GM19035 (cell line): ENCODE data around the gene CBFA2T3.
"Not testable (repeated sequence)": the region's sequence is repeated elsewhere in the genome, so short reads cannot be mapped to it uniquely, and the experiment has no call there.

Experiments used
- ATAC-seq: cut with Tn5 transposase; IDR thresholded peaks from one replicate; pipeline ENCODE4 v1.9.1; 2021; ENCODE audit not compliant: unreplicated experiment

The CBFA2T3 gene

DNA sequence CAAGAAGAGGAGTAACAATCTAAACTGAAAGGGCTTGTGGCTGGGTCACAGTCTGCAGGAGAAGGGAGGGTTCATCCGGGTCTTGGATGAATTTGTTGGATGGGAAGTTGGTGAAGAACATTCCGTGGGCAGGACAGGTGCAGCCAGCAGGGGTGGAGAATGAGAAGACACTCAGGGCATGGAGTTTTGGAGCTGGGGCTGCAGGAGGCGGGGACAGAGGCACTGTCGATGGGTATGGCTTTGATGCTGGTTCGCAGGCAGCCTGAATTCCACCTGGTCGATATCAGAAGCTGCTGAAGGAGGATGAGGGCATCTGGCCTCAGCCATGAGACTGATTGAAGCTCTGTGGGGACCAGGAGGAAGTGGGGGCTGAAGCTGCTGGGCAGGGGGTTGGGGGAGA lies 36.1 kb upstream of the CBFA2T3 start:
- ATAC-seq, result no peak

DNA sequence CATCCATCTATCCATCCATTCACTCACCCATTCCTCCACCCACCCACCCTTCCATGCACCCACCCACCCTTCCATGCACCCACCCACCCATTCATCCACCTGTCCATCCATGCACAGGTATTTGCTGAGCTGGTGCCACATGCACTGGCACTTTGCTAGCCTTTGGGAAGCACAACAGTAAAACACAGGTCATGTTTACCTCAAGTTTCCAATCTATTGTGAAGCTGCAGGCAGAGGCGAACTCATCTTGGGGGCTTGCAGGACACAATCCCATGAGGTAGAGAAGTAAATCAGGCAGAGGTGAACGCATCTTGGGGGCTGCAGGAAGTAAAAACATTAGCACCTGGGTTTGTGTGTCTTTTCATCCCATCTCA lies 35.6 kb upstream of the CBFA2T3 start:
- ATAC-seq, result no peak

DNA sequence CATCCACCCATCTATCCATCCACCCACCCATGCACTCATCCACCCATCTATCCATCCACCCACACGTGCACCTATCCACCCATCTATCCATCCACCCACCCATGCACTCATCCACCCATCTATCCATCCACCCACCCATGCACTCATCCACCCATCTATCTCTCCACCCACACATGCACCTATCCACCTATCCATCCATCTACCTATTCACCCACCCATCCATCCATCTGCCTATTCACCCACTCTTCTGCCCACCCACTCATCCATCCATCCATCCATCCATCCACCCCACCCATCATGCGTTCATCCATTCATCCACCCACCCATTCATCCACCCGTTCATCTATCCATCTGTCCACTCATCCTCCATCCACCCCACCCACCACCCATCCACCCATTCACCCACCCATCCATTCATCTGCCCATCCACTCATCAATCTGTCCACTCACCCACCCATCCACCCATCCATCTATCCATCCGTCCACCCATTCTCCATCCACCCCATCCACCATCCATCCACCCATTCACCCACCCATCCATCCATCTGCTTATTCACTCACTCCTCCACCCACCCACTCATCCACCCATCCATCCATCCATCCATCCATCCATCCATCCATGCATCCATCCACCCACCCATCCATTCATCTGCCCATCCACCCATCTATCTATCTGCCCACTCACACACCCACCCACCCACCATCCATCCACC lies 35.1 kb upstream of the CBFA2T3 start:
- ATAC-seq, result no peak

DNA sequence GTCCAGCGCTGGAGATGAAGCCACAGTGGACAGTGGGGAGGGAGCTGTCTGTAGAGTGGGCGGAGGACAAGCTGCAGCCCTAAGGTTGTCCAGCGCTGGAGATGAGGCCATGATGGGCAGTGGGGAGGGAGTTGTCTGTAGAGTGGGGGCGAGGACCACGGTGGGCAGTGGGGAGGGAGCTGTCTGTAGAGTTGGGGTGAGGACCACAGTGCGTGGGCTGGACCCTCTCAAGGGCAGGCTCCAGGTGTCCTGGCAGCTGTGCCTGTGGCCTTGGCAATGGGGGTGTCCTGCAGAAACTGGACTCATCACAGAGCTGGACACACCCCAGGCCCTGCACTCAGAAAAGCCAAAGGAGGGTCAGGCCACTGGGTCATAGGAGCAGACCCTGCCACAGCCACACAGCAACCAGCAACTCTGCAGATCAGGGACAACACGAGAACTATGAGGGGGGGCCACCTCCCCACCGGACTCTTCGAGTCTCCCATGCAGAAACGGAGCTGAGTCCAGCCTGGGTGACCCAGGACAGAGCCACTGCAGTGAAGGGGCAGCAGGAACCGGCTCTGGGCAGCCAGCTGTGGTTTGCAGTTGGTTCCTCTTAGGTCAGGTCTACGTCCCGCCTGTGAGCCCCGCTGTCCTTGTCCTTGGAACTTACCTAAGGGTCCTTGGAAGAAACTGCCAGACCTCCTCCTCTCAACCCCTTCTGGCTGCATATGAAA lies 33.4 kb upstream of the CBFA2T3 start:
- no peak for ATAC-seq

DNA sequence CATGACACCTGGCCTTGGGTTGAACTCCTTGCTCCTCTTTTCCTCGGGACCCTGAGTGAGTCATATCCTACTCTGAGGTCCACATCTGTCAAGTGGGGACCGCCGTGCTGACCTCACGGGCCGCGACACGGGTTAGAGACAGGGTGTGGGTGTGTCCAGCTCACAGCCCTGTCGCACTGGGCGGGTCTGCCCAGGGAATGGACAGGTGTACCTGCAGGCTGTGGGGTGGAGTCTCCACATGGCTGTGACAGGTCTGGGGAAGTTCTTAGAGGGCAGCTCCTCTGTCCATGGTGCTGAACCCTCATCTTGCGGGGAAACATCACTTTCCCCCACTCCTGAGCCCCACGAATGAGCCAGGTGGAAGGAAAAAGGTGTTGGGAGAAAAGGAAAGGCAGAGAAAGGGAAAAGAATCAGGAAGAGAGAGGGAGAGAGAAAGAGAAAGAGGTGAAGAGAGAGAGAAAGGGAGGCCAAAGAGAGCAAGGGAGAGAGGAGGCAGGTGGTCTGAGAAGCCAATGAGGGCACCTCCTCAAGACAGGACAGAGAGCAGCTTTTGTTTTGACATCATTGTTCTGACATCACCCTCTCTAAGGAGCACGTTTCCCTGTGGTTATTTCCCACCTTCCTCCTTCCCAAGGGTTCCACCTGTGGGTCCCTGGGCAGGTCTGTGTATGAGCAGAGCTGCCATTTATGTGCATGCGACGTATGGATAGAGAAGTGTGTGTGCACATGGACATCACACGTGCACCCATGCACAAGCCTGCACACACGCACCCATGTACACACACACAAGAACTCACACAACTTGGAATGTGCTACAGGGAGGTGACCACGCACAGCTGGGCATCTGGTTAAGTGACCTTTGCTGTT lies 32.6 kb upstream of the CBFA2T3 start:
- ATAC-seq, result no peak

DNA sequence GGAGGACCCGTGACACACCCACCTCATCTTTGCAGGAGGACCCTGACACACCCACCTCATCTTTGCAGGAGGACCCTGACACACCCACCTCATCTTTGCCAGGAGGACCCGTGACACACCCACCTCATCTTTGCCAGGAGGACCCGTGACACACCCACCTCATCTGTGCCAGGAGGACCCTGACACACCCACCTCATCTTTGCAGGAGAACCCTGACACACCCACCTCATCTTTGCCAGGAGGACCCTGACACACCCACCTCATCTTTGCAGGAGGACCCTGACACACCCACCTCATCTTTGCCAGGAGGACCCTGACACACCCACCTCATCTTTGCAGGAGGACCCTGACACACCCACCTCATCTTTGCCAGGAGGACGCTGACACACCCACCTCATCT lies 31.8 kb upstream of the CBFA2T3 start:
- ATAC-seq, result not testable (repeated sequence)

DNA sequence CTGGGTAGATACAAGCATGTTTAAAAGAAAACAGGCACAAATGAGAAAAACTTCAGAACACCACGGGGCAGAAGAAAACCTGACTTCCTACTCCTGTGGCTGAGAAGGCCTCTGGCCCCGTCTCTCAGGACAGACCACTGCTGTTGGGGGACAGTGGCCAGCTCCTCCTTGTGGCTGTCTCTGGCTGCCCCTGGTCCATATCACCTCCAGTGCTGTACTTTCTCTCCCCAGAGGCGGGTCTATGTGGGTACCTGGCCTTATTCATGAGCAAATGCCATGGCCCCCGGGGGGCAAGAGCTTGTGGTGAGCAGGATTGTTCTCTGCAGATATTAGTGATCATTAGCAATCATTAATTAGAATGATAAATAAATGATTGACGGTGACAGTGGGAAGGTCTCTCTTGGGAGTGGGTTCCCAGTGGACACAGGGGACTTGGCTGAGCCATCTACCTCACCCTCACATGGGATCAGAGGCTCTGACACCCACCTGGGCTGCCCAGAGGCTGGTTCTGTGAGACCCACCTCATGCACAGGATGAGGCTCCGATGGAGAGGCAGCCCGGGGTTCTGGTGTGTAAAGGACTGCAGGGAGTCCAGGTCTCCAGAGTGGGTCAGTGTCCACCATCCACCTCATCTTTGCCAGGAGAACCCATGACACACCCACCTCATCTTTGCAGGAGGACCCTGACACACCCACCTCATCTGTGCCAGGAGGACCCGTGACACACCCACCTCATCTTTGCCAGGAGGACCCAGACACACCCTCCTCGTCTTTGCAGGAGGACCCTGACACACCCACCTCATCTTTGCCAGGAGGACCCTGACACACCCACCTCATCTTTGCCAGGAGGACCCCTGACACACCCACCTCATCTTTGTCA lies 30.6 kb upstream of the CBFA2T3 start:
- ATAC-seq, result no peak

DNA sequence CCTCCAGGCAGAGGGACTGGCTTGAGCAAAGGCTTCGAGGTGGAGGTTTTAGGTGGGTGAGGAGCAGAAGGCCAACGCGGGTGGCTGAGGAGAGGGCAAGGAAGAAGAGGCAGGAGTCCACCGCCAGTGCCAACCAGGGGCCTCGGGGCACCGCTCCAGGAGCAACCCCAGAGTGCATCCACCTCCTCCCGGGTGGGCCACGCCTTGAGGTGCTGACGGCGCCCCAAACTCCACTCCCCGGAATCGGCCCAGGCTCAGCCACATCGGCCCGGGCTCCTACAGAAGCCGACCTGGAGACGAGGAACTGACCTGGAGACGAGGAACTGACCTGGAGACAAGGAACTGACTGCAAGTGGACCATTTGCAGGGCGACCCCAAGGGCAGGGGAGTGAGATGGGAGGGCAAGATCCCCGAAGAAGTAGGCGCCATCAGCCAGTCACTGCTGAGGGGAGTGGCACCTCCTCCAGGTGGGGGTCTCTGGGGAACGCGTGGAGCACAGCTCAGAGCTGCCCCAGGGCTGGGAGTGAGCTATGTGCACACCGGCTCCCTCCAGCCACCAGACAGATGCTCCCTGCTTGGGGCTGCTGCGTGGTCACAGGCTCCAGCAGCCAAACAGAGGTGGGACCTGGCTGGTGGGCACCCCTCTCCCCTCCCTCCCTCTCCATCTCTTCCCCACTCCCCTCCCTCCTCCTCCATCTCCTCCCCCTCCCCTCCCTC lies 29.2 kb upstream of the CBFA2T3 start:
- ATAC-seq, result no peak

DNA sequence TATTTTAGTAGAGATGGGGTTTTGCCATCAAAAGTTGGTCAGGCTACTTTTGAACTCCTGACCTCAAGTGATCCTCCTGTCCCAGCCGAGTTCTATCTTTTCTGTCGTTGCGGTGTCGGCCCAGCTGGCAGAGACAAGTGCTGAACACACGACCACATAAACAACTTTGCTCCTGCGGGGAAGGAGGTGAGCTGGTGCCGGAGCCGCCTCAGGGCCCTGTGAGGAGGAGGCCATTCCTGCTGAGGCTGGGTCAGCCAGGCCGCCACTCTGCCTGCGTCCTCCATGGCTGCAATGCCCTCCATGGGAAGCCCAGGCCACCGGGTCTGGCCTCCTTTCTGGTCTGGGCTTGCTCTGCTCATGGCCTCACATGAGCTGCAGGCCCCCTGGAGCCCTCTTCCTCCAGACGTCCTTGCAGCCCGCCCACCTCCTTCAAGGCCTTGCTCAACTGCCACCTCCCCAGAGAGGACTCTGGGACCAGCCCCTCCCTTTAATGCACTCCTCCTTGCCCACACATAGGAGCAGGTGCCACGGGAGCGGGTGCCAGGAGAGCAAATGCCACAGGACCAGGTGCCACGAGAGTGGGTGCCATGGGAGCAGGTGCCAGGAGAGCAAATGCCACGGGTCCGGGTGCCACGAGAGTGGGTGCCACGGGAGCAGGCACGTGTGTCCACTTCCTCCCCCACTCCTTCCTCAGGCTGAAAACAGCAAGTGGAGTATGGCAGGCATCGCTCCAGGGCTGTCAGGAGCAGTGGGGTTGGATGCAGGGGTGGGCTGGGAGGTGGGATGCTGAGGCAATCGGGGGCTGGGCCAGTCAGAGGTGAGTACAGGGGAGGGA lies 28.4 kb upstream of the CBFA2T3 start:
- ATAC-seq, result no peak

DNA sequence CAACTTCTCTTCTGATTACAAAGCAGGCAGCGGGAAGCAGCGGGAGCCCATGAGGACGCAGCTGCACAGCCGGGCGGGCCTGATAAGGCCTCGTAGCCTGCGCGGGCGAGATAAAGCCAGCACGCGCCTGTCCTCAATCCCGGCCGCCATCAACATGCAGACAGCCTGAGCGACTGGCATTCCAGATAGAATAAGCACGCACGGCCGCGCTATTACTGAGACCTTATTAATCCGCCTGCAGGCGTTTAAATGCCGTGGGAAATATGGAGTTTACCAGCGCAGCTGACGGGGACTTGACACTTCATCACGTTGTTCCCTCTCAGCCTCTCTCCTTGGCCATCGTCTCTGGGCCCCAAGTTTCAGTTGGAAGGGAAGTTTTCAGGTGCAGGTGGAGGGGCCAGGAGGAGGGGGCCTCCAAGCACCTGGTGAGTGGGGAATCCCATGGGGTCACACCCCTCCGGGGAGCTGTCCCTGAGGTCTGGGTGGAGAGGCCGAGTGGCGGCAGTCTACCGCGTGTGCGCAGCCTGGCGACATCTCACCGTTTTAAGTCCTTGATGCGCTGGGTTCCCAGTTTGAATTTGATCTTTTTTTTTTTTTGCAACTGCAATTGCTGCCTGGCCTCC lies 27.3 kb upstream of the CBFA2T3 start:
- no peak for ATAC-seq

DNA sequence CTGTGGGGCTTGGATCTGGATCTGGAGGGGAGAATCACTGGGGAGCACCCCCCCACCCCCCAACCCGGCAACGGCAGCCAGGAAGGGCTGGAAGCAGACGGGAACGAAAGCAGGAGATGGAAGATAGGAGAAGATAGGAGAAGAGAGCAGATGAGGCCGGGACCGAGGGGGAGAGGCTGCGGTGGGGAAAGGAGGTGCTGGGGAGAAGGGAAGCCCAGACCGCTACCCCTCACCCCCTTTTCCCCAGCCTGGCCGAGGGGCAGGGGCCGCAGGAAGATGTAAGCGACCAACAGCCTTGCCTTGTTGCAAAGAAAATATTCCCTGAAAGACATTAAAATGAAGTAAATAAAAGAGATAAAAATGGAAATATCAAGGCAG lies 26.8 kb upstream of the CBFA2T3 start:
- ATAC-seq, result no peak

DNA sequence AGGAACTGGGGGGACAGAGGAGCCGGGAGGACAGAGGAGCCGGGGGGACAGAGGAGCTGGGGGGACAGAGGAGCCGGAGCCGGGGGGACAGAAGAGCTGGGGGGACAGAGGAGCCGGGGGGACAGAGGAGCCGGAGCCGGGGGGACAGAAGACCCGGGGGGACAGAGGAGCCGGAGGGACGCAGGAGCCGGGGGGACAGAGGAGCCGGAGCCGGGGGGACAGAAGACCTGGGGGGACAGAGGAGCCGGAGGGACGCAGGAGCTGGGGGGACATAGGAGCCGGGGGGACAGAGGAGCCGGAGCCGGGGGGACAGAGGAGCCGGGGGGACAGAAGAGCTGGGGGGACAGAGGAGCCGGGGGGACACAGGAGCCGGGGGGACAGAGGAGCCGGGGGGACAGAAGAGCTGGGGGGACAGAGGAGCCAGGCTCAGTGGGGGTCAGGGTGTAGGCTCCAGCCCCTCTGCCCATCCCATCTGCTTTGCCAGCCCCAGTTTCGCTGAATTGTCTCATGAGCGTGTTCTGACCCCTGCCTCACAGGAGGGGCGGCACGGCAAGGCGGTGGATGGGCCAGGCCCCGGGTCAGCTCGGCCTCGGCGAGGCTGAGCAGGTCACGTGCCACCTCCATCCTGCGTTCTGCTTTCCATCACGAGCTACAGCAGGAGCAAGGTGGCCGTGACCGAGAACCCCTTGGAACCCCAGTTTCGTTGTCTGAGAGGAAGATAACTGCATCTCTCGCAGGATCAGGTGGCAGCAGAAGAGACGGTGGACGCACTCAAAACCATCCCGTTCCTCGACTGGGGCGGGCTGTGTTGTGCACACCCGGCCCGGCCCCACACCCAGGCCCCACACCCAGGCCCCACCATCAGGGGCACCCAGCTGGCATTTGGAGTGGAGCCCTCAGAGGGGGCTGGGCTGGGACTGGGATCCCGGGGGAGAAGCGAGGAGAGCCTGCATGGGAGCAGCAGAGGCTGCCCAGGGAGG lies 26.1 kb upstream of the CBFA2T3 start:
- ATAC-seq, result no peak

DNA sequence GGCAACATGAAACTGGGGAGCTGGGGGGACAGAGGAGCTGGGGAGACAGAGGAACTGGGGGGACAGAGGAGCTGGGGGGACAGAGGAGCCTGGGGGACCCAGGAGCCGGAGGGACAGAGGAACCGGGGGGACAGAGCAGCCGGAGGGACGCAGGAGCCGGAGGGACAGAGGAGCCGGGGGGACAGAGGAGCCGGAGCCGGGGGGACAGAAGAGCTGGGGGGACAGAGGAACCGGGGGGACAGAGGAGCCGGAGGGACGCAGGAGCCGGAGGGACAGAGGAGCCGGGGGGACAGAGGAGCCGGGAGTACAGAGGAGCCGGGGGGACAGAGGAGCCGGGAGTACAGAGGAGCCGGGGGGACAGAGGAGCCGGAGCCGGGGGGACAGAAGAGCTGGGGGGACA lies 25.1 kb upstream of the CBFA2T3 start:
- not testable (repeated sequence) for ATAC-seq

DNA sequence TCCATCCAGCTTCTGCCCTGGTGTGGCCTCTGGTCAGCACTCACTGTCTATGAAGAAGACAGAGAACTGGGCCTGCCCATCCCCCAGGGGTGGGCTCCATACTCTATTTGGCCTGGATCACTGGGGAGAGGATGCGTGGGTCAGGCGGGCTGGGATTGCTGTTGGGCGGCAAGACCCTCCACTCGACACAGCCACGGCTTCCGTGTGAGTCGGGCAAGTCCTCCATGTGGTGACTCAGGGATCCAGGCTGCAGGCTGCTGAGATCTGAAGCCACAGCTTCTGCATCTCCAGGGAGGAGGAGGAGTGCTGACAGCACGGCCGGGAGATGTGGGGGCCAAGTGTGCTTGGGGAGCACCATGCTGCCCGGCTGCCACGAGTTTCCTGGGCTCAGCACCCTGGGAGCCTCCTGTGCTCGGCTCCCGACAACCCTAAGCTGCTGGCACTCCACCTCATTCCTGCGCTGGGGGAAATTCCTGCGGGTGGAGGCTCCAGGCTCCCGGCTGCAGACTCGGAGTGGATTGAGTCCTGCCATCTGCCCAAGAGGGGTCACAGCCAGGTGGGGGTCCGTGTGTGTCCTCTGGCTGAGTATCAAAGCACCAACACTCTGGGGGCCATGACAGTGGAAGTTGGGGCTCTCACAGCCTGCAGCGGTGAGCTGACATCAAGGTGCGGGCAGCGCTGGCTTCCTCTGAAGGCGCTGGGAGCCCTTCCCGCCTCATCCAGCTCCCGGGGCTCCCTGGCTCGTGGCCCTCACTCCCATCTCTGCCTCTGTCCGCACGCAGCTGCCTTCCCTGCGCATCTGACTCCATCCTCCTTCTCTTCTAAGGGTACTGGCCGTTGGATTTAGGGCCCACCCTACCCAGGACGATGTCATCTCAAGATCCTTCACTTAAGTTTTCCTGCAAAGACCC lies 24.4 kb upstream of the CBFA2T3 start:
- no peak for ATAC-seq

DNA sequence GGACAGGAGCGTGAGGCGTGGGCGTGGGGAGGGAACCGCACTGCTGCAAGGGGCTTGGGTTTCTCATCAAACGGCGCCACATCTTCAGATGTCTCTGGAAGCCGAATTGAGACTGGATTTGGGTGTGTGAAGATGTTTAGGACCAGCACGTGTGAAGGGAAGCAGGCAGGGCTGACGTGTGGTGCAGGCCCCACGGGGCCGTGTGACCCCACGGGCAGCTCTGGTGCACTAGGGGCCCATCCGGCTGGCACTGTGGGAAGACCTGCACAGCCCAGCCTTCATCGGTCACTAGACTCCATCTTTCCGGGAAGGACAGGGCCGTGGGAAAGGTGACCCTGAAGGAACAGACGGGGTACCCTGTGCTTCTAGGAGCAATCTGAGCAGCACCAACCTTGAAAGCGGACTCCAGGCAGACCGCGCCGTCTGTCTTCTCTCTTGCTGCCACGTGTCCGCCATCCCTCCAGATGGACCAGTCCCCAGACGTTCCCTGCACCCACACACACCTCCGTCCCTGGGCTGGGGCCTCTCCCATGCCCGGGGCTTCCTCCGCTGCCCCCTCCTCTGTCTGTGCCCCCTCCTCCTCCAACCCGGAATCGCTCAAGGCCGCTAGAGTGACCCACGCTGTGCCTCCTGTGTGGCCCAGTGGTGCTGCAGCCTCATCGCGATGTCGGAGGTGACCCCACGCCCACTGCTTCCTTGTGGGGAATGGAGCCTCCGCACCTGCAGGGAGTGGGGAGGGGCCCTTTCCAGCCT lies 23.4 kb upstream of the CBFA2T3 start:
- ATAC-seq, result no peak
